HepG2 (cell line): ENCODE data around the gene PTCH1. TPM values are rescaled to one million over a fixed set of nuclear protein-coding genes. Genes with fewer than 3 reads are reported as not detected.

Experiments
- AGO2 ChIP-seq: fragments of 200-400 bp; formaldehyde crosslinking; optimal IDR thresholded peaks from 2 replicates; pipeline ENCODE3; 2017; ENCODE audit warnings: mild to moderate bottlenecking, low read depth, low read length, moderate library complexity
- ATF7 ChIP-seq, 2 experiments: fragments of 450-650 bp in 1 of 2; sonication (generic) in 1 of 2; formaldehyde crosslinking in 1 of 2; IDR thresholded peaks; 2 replicates each; pipeline versions ENCODE4 v1.4.0 to v1.6.1; 2016 to 2020; ENCODE audit warnings: antibody characterized with exemption in 1 of 2, mild to moderate bottlenecking in 1 of 2, missing genetic modification reagents in 1 of 2
- BRD4 ChIP-seq: sonication (generic); formaldehyde crosslinking; IDR thresholded peaks from 2 replicates; pipeline ENCODE4 v1.4.0; 2020; ENCODE audit warnings: missing genetic modification reagents
- CHD2 ChIP-seq: IDR thresholded peaks from 2 replicates; pipeline ENCODE4 v1.6.1; 2011; ENCODE audit warnings: low read depth, low read length, improper control_type of control experiment
- GABPB1 ChIP-seq: IDR thresholded peaks from 2 replicates; pipeline ENCODE4 v1.6.1; 2016; ENCODE audit warnings: mild to moderate bottlenecking, missing genetic modification reagents, moderate library complexity, missing compliant biosample characterization
- HDAC2 ChIP-seq: sonication (generic); formaldehyde crosslinking; IDR thresholded peaks from 2 replicates; pipeline ENCODE4 v1.4.0; 2020; ENCODE audit warnings: missing genetic modification reagents
- HOXA5 ChIP-seq: sonication (generic); formaldehyde crosslinking; IDR thresholded peaks from 2 replicates; pipeline ENCODE4 v1.4.0; 2020; ENCODE audit warnings: missing genetic modification reagents
- REL ChIP-seq: sonication (generic); formaldehyde crosslinking; conservative IDR thresholded peaks from 2 replicates; pipeline ENCODE4 v1.8.0; 2022; ENCODE audit warnings: mild to moderate bottlenecking, missing genetic modification reagents, moderate library complexity
- RXRA ChIP-seq: sonication (generic); formaldehyde crosslinking; IDR thresholded peaks from 2 replicates; pipeline ENCODE4 v1.5.1; 2020; ENCODE audit warnings: missing genetic modification reagents
- SIN3A ChIP-seq: IDR thresholded peaks from 2 replicates; pipeline ENCODE4 v1.6.1; 2011; ENCODE audit warnings: low read depth, mild to moderate bottlenecking, control low read depth, low read length, borderline replicate concordance
- SRSF1 ChIP-seq: fragments of 200-400 bp; formaldehyde crosslinking; optimal IDR thresholded peaks from 2 replicates; pipeline ENCODE3; 2017; ENCODE audit warnings: mild to moderate bottlenecking, low read depth, low read length, moderate library complexity
- TAF1 ChIP-seq: sonication (generic); formaldehyde crosslinking; IDR thresholded peaks from 2 replicates; pipeline ENCODE4 v1.4.0; 2020; ENCODE audit warnings: missing genetic modification reagents
- ZNF441 ChIP-seq: sonication (generic); formaldehyde crosslinking; IDR thresholded peaks from 2 replicates; pipeline ENCODE4 v1.7.0; 2021; ENCODE audit warnings: missing genetic modification reagents, borderline replicate concordance
- ZNF780A ChIP-seq: sonication (generic); formaldehyde crosslinking; IDR thresholded peaks from 2 replicates; pipeline ENCODE4 v1.8.0; 2022; ENCODE audit warnings: mild to moderate bottlenecking, missing genetic modification reagents, moderate library complexity
- polyA plus RNA-seq, 8 experiments: library from polyadenylated mRNA; depleted of rRNA in 3 of 8; stranded (reverse) in 7 of 8; unstranded in 1 of 8; fragments of >200 nt; fragmentation: Illumina TruSeq in 4 of 8; extraction: Trizol in 4 of 8; gene quantifications; 2 replicates each; pipeline versions ENCODE4 v1.2.1 to v1.2.3, GENCODE V29; 2011 to 2016; ENCODE audit warnings: low read depth in 4 of 8, missing spikeins in 1 of 8, mixed read lengths in 1 of 8; ENCODE audit not compliant: insufficient read depth in 1 of 8
- total RNA-seq, 5 experiments: library from RNA; depleted of rRNA; stranded (reverse); fragments of >200 nt; fragmentation: Illumina TruSeq; extraction: Trizol; gene quantifications; 2 replicates each; pipeline ENCODE4 v1.2.3, GENCODE V29; 2016; ENCODE audit warnings: low read depth in 1 of 5
- TF ChIP-seq, protein P1 (sequence below), 2 experiments: fragments of 450-650 bp in 1 of 2; sonication (generic) in 1 of 2; formaldehyde crosslinking; IDR thresholded peaks; 2 replicates each; pipeline versions ENCODE4 v1.5.0 to v1.8.0; 2020 to 2022; ENCODE audit warnings: mild to moderate bottlenecking in 1 of 2, missing genetic modification reagents in 1 of 2
- TF ChIP-seq, protein P2 (sequence below): sonication (generic); formaldehyde crosslinking; IDR thresholded peaks from 2 replicates; pipeline ENCODE4 v1.9.0; 2022; ENCODE audit warnings: missing genetic modification reagents, mild to moderate bottlenecking, borderline replicate concordance
- TF ChIP-seq, protein P3 (sequence below): sonication (generic); formaldehyde crosslinking; IDR thresholded peaks from 2 replicates; pipeline ENCODE4 v1.5.0; 2020; ENCODE audit warnings: mild to moderate bottlenecking, missing genetic modification reagents, borderline replicate concordance
- TF ChIP-seq, protein P4 (sequence below): sonication (generic); formaldehyde crosslinking; IDR thresholded peaks from 2 replicates; pipeline ENCODE4 v1.5.1; 2020; ENCODE audit warnings: missing genetic modification reagents, mild to moderate bottlenecking, borderline replicate concordance
- TF ChIP-seq, protein P5 (sequence below): IDR thresholded peaks from 2 replicates; pipeline ENCODE4 v1.6.1; 2016; ENCODE audit warnings: low read depth, control low read depth

Gene PTCH1
- total and polyA plus RNA-seq, 2 of the 13 experiments (the other 11 are each of a cell fraction or from before 2014, with no cell fraction given): 2.8 to 3.9 TPM

DNA sequence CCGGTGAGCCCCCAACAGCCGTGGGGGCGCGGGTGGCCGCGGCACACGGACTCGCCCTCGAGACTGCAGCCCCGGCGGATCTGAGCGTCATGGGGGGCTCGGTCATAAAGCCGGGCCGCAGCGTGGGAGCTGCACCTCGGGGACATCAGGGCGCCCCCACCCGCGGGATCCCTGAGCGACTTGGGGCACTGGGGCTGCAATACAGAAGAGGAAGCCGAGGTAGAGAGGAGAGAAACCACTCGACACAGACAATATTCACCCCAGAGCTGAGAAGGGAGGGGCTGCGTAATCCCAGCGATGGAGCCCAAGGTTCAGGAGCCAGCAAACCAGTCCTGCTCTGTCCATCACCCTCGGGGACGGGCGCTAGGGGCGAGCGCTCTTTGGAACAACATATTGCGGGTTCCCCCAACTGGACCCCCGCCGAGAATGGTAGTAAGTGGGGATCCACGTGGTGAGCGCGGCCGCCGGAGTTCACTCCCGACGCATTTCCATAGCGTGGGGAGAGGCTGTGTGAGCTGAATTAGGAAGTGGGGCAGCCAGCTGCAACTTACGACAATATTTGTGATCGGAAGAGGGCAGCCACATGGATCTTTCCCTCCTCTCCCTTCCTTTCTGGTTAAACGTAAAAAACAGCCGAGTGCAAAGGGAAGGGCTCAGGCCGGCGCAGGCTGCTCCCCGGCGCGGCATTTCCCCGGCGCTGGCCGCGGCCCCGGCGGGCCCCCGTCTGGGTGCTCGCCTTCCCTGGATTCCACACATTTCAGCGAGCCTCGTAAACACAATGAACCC is 9.9 kb downstream of the PTCH1 start (continued):
- TF ChIP-seq ZNF441 (CRISPR knock-in tag) (peak; percentile 46; the same call in 1 of the 2 replicates), GABPB1 (CRISPR knock-in tag) (no peak; the same call in 1 of the 2 replicates), AGO2 (peak; percentile 93), ATF7 (IDR thresholded peaks at IDR 0.05) (no peak), ATF7 (CRISPR knock-in tag; IDR thresholded peaks at IDR 0.05) (no peak), RXRA (0 out of 2 replicates have a peak, but pooled peaks have one; percentile 27), SRSF1 (peak; percentile 59), HDAC2 (CRISPR knock-in tag) (0 out of 2 replicates have a peak, but pooled peaks have one; percentile 33), CHD2 (0 out of 2 replicates have a peak, but pooled peaks have one; percentile 11), TAF1 (peak; percentile 52; the same call in 1 of the 2 replicates), REL (CRISPR knock-in tag) (0 out of 2 replicates have a peak, but pooled peaks have one; percentile 67), ZNF780A (CRISPR knock-in tag) (0 out of 2 replicates have a peak, but pooled peaks have one; percentile 66), SIN3A (peak; percentile 56; the same call in 1 of the 2 replicates), HOXA5 (CRISPR knock-in tag) (no peak), BRD4 (CRISPR knock-in tag) (no peak)
- TF ChIP-seq, protein P1, sequence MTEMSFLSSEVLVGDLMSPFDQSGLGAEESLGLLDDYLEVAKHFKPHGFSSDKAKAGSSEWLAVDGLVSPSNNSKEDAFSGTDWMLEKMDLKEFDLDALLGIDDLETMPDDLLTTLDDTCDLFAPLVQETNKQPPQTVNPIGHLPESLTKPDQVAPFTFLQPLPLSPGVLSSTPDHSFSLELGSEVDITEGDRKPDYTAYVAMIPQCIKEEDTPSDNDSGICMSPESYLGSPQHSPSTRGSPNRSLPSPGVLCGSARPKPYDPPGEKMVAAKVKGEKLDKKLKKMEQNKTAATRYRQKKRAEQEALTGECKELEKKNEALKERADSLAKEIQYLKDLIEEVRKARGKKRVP (CRISPR knock-in tag; IDR thresholded peaks at IDR 0.05): 0 out of 4 replicates have a peak, but pooled peaks of 1 of the 2 experiments have one; percentile 9
- TF ChIP-seq, protein P2, sequence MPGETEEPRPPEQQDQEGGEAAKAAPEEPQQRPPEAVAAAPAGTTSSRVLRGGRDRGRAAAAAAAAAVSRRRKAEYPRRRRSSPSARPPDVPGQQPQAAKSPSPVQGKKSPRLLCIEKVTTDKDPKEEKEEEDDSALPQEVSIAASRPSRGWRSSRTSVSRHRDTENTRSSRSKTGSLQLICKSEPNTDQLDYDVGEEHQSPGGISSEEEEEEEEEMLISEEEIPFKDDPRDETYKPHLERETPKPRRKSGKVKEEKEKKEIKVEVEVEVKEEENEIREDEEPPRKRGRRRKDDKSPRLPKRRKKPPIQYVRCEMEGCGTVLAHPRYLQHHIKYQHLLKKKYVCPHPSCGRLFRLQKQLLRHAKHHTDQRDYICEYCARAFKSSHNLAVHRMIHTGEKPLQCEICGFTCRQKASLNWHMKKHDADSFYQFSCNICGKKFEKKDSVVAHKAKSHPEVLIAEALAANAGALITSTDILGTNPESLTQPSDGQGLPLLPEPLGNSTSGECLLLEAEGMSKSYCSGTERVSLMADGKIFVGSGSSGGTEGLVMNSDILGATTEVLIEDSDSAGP (CRISPR knock-in tag): 0 out of 2 replicates have a peak, but pooled peaks have one; percentile 39
- TF ChIP-seq, protein P3, sequence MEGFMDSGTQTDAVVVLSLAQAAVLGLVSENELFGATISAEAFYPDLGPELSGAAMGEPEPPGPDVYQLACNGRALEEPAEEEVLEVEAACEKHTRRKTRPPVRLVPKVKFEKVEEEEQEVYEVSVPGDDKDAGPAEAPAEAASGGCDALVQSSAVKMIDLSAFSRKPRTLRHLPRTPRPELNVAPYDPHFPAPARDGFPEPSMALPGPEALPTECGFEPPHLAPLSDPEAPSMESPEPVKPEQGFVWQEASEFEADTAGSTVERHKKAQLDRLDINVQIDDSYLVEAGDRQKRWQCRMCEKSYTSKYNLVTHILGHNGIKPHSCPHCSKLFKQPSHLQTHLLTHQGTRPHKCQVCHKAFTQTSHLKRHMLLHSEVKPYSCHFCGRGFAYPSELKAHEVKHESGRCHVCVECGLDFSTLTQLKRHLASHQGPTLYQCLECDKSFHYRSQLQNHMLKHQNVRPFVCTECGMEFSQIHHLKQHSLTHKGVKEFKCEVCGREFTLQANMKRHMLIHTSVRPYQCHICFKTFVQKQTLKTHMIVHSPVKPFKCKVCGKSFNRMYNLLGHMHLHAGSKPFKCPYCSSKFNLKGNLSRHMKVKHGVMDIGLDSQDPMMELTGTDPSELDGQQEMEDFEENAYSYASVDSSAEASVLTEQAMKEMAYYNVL (CRISPR knock-in tag): peak; percentile 33; the same call in 1 of the 2 replicates
- TF ChIP-seq, protein P4, sequence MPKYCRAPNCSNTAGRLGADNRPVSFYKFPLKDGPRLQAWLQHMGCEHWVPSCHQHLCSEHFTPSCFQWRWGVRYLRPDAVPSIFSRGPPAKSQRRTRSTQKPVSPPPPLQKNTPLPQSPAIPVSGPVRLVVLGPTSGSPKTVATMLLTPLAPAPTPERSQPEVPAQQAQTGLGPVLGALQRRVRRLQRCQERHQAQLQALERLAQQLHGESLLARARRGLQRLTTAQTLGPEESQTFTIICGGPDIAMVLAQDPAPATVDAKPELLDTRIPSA (CRISPR knock-in tag): no peak
- TF ChIP-seq, protein P5, sequence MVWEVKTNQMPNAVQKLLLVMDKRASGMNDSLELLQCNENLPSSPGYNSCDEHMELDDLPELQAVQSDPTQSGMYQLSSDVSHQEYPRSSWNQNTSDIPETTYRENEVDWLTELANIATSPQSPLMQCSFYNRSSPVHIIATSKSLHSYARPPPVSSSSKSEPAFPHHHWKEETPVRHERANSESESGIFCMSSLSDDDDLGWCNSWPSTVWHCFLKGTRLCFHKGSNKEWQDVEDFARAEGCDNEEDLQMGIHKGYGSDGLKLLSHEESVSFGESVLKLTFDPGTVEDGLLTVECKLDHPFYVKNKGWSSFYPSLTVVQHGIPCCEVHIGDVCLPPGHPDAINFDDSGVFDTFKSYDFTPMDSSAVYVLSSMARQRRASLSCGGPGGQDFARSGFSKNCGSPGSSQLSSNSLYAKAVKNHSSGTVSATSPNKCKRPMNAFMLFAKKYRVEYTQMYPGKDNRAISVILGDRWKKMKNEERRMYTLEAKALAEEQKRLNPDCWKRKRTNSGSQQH (CRISPR knock-in tag): 0 out of 2 replicates have a peak, but pooled peaks have one; percentile 17
